Measurements from ENCODE around the gene UTF1.

DNA sequence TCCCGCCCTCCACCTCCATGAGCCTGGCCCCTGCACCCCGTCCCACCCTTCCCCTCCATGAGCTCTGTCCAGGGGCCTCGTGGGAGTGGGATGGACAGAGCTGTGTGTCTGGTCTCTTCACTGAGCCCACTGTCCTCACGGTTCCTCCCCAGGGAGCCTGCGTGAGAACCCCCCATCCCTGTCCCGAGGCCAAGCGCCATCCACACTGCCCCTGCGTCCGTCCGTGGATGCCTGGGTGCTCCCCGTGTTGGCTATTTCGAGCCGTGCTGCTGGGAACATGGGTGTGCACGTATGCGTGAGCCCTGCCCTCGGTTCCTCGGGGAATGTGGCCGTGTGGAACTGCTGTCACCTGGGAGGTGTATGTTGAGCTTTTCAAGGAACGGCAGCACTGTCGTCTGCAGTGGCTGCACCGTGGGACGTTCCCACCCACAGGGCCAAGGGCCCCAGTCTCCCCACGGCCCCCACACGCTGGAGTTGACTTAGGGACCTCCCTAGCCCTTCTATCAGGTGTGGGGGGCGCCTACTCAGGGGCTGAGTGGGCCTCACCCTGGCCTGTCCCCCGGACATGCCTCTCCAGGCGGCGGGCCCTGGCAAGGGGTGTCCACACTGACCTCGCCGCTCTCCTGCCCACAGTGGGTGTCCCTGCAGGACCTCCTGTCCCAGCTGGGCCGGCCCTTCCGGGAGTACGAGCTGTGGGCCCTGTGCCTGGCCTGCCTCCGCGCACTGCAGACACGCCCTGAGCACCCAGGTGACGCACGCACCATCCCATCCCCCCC is 41.9 kb upstream of the UTF1 start:
- TF ChIP-seq, protein P1, sequence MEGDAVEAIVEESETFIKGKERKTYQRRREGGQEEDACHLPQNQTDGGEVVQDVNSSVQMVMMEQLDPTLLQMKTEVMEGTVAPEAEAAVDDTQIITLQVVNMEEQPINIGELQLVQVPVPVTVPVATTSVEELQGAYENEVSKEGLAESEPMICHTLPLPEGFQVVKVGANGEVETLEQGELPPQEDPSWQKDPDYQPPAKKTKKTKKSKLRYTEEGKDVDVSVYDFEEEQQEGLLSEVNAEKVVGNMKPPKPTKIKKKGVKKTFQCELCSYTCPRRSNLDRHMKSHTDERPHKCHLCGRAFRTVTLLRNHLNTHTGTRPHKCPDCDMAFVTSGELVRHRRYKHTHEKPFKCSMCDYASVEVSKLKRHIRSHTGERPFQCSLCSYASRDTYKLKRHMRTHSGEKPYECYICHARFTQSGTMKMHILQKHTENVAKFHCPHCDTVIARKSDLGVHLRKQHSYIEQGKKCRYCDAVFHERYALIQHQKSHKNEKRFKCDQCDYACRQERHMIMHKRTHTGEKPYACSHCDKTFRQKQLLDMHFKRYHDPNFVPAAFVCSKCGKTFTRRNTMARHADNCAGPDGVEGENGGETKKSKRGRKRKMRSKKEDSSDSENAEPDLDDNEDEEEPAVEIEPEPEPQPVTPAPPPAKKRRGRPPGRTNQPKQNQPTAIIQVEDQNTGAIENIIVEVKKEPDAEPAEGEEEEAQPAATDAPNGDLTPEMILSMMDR (IDR thresholded peaks at IDR 0.05): no peak
- TF ChIP-seq EZH2 (IDR thresholded peaks at IDR 0.05; ENCODE audit: borderline replicate concordance, insufficient read depth, low read depth, low read length, poor library complexity, severe bottlenecking): no peak
